Activated naive CD8-positive, alpha-beta T cell treated with anti-CD3 and anti-CD28 coated beads, Interleukin-2, amount 50 U/mL, for 24 hours (primary cell): ENCODE results near the gene CHCHD4.
A peak's percentile ranks its signal among the peaks of the same experiment; 100 is the strongest.
"Not testable (repeated sequence)": the region's sequence is repeated elsewhere in the genome, so short reads cannot be mapped to it uniquely, and the experiment has no call there.

Experiments used
- ATAC-seq: fragments of 150-1000 bp; cut with Tn5 transposase; one replicate; pipeline ENCODE4 v1.10.0; 2021
- DNase-seq: peaks from one replicate; pipeline ENCODE4 v3.0.0; 2021
- H3K27ac Mint-ChIP-seq: one replicate; pipeline ENCODE4 v1.8.0; 2021; ENCODE audit warnings: mild to moderate bottlenecking, mixed read lengths
- H3K27me3 Mint-ChIP-seq: one replicate; pipeline ENCODE4 v1.8.0; 2021; ENCODE audit warnings: mixed read lengths
- H3K36me3 Mint-ChIP-seq: one replicate; pipeline ENCODE4 v1.8.0; 2021; ENCODE audit warnings: low read depth, mixed read lengths
- H3K4me1 Mint-ChIP-seq: one replicate; pipeline ENCODE4 v1.8.0; 2021; ENCODE audit warnings: mixed read lengths
- H3K4me3 Mint-ChIP-seq: one replicate; pipeline ENCODE4 v1.8.0; 2021; ENCODE audit warnings: mild to moderate bottlenecking, moderate library complexity, mixed read lengths
- H3K9me3 Mint-ChIP-seq: one replicate; pipeline ENCODE4 v1.8.0; 2021; ENCODE audit warnings: mixed read lengths

The CHCHD4 gene

GRCh38 chr3:14096742-14097141 is 27.9 kb downstream of the CHCHD4 start:
- no peak for ATAC-seq
- DNase-seq: no peak
- H3K27me3 Mint-ChIP-seq: peaks cover 28% of the 10 kb centered on the region
- no peak overlapping the region for H3K27ac Mint-ChIP-seq
- no peaks in the 10 kb centered on the region for H3K9me3 Mint-ChIP-seq
- H3K36me3 Mint-ChIP-seq: no peaks in the 10 kb centered on the region
- H3K4me1 Mint-ChIP-seq: no peaks in the 10 kb centered on the region
- no peak overlapping the region for H3K4me3 Mint-ChIP-seq

GRCh38 chr3:14093831-14094230 is 30.8 kb downstream of the CHCHD4 start:
- Mint-ChIP-seq H3K9me3 (peaks cover 3% of the 10 kb centered on the region), H3K4me1 (no peaks in the 10 kb centered on the region), H3K4me3 (no peak overlapping the region), H3K27me3 (peaks cover 29% of the 10 kb centered on the region), H3K36me3 (no peaks in the 10 kb centered on the region), H3K27ac (no peak overlapping the region)
- DNase-seq (no peak), ATAC-seq (no peak)

- Mint-ChIP-seq H3K9me3 (peaks cover 15% of the 10 kb centered on the region), H3K4me3 (no peak overlapping the region), H3K27me3 (peaks cover 21% of the 10 kb centered on the region), H3K4me1 (no peaks in the 10 kb centered on the region), H3K27ac (no peak overlapping the region), H3K36me3 (peaks cover 5% of the 10 kb centered on the region)
- DNase-seq (no peak), ATAC-seq (no peak)
Measured at GRCh38 chr3:14092464-14092863, 32.2 kb downstream of the CHCHD4 start.

GRCh38 chr3:14091959-14092358 is 32.7 kb downstream of the CHCHD4 start:
- not testable (repeated sequence) for H3K36me3 Mint-ChIP-seq, ATAC-seq, H3K4me1 Mint-ChIP-seq, H3K27ac Mint-ChIP-seq, DNase-seq, H3K4me3 Mint-ChIP-seq
- Mint-ChIP-seq H3K9me3 (peaks cover 19% of the 10 kb centered on the region), H3K27me3 (peaks cover 18% of the 10 kb centered on the region)

GRCh38 chr3:14087461-14087860 is 37.2 kb downstream of the CHCHD4 start:
- DNase-seq, H3K4me3 Mint-ChIP-seq, H3K36me3 Mint-ChIP-seq, H3K4me1 Mint-ChIP-seq, ATAC-seq, H3K27ac Mint-ChIP-seq: not testable (repeated sequence)
- Mint-ChIP-seq H3K27me3 (peaks cover 13% of the 10 kb centered on the region), H3K9me3 (peaks cover 23% of the 10 kb centered on the region)

GRCh38 chr3:14082108-14082657 is 42.5 kb downstream of the CHCHD4 start:
- no peak overlapping the region for H3K27ac Mint-ChIP-seq
- no peaks in the 10 kb centered on the region for H3K36me3 Mint-ChIP-seq
- H3K9me3 Mint-ChIP-seq: peaks cover 13% of the 10 kb centered on the region
- H3K4me3 Mint-ChIP-seq: no peak overlapping the region
- DNase-seq: no peak
- peak; percentile 81 for ATAC-seq
- peaks cover 3% of the 10 kb centered on the region for H3K27me3 Mint-ChIP-seq
- peaks cover 6% of the 10 kb centered on the region for H3K4me1 Mint-ChIP-seq

- H3K4me3 Mint-ChIP-seq: no peak overlapping the region
- peak; percentile 61 for ATAC-seq
- H3K36me3 Mint-ChIP-seq: no peaks in the 10 kb centered on the region
- H3K4me1 Mint-ChIP-seq: peaks cover 2% of the 10 kb centered on the region
- H3K27me3 Mint-ChIP-seq: peaks cover 2% of the 10 kb centered on the region
- no peak overlapping the region for H3K27ac Mint-ChIP-seq
- peaks cover 8% of the 10 kb centered on the region for H3K9me3 Mint-ChIP-seq
- no peak for DNase-seq
Measured at GRCh38 chr3:14077310-14077709, 47.4 kb downstream of the CHCHD4 start.

- not testable (repeated sequence) for H3K9me3 Mint-ChIP-seq, H3K27me3 Mint-ChIP-seq, ATAC-seq, H3K4me3 Mint-ChIP-seq, H3K27ac Mint-ChIP-seq, H3K36me3 Mint-ChIP-seq, H3K4me1 Mint-ChIP-seq, DNase-seq
Measured at GRCh38 chr3:14075233-14075632, 49.4 kb downstream of the CHCHD4 start.

GRCh38 chr3:14064910-14065309 is 59.8 kb downstream of the CHCHD4 start:
- Mint-ChIP-seq H3K27me3 (peaks cover 10% of the 10 kb centered on the region), H3K4me3 (no peak overlapping the region), H3K9me3 (no peaks in the 10 kb centered on the region), H3K4me1 (no peaks in the 10 kb centered on the region), H3K36me3 (no peaks in the 10 kb centered on the region), H3K27ac (no peak overlapping the region)
- DNase-seq: no peak
- ATAC-seq: no peak

GRCh38 chr3:14063152-14063551 is 61.5 kb downstream of the CHCHD4 start:
- Mint-ChIP-seq H3K36me3 (no peaks in the 10 kb centered on the region), H3K9me3 (no peaks in the 10 kb centered on the region), H3K27ac (no peak overlapping the region), H3K4me1 (no peaks in the 10 kb centered on the region), H3K27me3 (peaks cover 3% of the 10 kb centered on the region), H3K4me3 (no peak overlapping the region)
- no peak for DNase-seq
- ATAC-seq: no peak
